GM06990 (cell line): ENCODE results near the gene MPP3.

Experiments used
- DNase-seq: peaks from one replicate; pipeline ENCODE4 v3.0.0-alpha.2; 2011; ENCODE audit not compliant: insufficient read length; ENCODE audit errors: extremely low read depth
- H3K27me3 ChIP-seq: replicated peaks from 2 replicates; pipeline ENCODE4 v1.6.0; 2011; ENCODE audit warnings: low read length; ENCODE audit not compliant: control insufficient read depth, insufficient read depth
- H3K36me3 ChIP-seq: 2 replicates; pipeline ENCODE4 v1.5.1; 2011; ENCODE audit warnings: low read length; ENCODE audit not compliant: control insufficient read depth, insufficient read depth
- H3K4me3 ChIP-seq: replicated peaks from 2 replicates; pipeline ENCODE4 v1.5.1; 2011; ENCODE audit warnings: low read depth, mild to moderate bottlenecking, control low read depth, low read length
- CTCF ChIP-seq: IDR thresholded peaks from 2 replicates; pipeline ENCODE4 v1.5.1; 2011; ENCODE audit warnings: low read length, control low read depth, mild to moderate bottlenecking, inconsistent platforms; ENCODE audit not compliant: insufficient read depth, poor library complexity, severe bottlenecking

Gene MPP3

GRCh38 chr17:43754947-43755346, 78.0 kb downstream of the MPP3 start:
- Histone ChIP-seq H3K27me3 (peaks cover 1% of the 10 kb centered on the region; the same call in 1 of the 2 replicates), H3K36me3 (no peaks in the 10 kb centered on the region), H3K4me3 (no peak overlapping the region)
- DNase-seq = no peak
- no peak for TF ChIP-seq CTCF

DNA sequence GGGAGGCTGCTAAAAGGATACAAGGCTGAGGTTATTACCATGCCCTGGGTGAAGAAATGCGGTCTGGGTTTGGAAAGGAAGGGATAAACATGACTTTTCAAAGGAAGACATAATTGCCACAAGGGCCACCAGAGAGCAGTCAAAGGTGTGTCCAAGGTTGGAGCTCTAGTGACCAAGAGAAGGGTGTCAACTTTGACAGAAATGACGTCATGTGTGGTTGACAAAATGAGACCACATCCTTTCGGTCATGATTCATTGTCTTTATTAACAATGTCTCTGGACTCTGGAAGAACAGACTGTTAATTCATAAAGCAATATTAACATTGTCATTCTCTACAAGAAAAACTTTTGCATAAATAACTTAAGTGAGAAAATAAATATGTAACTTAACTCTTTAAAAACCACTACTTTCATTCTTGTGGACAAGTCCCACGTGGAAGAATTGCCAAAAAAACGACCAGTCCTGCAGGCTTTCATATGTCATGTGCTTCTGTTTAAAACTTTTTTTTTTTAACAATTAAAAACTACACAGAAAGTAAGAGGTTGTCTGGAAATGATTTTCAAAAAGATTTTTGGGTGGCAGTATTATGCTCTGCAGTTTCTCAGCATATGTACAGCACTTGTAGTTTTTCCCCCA, 79.3 kb downstream of the MPP3 start:
- DNase-seq = no peak

More for the DNA sequence above, 79.3 kb downstream of the MPP3 start:
- peaks cover 1% of the 10 kb centered on the region; the same call in 1 of the 2 replicates for H3K27me3 ChIP-seq
- no peak for TF ChIP-seq CTCF
- no peak overlapping the region for H3K4me3 ChIP-seq
- H3K36me3 ChIP-seq = no peaks in the 10 kb centered on the region
